Gastrocnemius medialis (tissue), 4 donors: ENCODE data around the gene CEP72.

Source experiments
- CTCF ChIP-seq, 5 experiments: fragments of 450-650 bp in 3 of 5; fragments of 200-600 bp in 2 of 5; sonication (generic) in 2 of 5; IDR thresholded peaks in 4 of 5; conservative IDR thresholded peaks in 1 of 5; 1 replicate in 4 of 5; 2 replicates in 1 of 5; pipeline ENCODE4 v1.5.1; 2016 to 2019; ENCODE audit warnings: antibody characterized with exemption in 5 of 5, mild to moderate bottlenecking in 3 of 5, moderate library complexity in 3 of 5
- POLR2A ChIP-seq, 2 donors: fragments of 450-650 bp; IDR thresholded peaks; one replicate each; pipeline ENCODE4 v1.6.1; 2017; ENCODE audit warnings: antibody characterized with exemption in 2 of 2, mild to moderate bottlenecking in 2 of 2, moderate library complexity in 2 of 2

DNA sequence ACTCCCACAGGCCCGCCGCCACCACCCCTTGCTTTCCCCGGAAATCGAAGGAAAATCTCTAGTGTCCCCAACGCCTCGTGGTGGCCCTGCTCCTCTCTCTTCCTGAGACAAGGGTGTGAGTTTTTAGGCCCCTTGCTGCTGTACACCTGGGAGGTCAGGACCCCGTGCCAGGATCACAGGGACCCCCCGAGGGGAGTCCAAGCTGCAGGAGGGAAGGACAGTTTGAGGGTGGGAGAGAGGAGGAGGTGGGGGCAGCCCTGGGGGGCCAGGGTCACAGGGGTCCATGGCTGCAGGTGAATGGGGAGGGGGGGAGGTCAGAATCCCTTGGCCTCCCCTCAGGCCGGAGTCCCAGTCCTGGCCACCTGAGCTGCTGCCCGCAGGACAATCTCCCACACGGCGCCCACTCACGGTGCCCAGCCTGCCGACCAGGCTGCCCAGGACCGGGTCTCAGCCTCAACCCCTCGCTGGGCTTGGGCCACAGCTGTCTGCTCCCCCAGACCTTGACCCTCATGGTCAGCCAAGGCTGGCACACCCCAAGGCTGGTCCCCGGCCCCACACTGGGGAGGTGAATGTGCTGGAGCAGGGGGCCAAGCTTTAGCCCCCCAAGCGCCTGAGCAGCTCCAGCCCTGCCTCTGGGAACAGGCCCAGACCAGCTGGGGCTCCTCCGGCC lies 61.2 kb downstream of the CEP72 start:
- TF ChIP-seq CTCF (IDR thresholded peaks at IDR 0.05 in 4 of 5, conservative IDR thresholded peaks at IDR 0.05 in 1 of 5) (no peak), POLR2A (IDR thresholded peaks at IDR 0.05) (no peak)
